ENCODE results near the gene ENDOD1. TPM values are rescaled to one million over a fixed set of nuclear protein-coding genes. Genes with fewer than 3 reads are reported as not detected.

Gene ENDOD1
- total RNA-seq, 1 donor from 2014 or later: 39.7 TPM

DNA sequence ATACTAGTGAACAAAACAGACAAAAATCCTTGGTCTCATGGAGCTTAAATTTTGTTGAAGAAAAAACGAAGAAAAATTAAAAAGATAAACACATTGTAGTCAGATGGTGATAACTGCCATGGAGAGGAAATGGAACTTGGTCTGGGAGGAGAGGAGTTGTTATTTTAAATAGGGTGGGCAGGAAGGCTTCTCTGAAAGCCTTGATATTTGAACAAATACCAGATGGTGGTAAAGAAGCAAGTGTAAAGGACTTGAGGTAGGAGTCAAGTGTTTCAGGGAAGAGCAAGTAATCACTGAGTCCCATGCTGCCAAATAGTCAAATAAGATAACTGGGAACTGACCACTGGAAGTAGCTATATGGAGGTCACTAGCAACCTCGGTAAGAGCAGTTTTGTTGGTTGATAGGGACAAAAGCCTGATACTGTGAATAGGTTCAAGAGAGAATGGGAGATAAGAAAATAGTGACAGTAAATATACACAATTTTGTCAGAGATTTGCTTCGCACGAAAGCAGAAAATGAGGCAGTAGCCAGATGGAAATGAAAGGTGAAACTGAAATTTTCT is 86.3 kb downstream of the ENDOD1 start:
- DNase-seq: no peak

Other genes with a start within 250 kb of the ENDOD1 start
- 44.2 TPM for gene CWC15, start 116.3 kb upstream of the ENDOD1 start, total RNA-seq
- gene KDM4D, start 116.1 kb upstream of the ENDOD1 start, total RNA-seq: 0.59 TPM
- gene KDM4E, start 64.6 kb upstream of the ENDOD1 start, total RNA-seq: not detected
- gene KDM4F, start 40.4 kb upstream of the ENDOD1 start, total RNA-seq: not detected
- gene SRSF8, start 22.9 kb upstream of the ENDOD1 start, total RNA-seq: 17.5 TPM
- gene SESN3, start 141.4 kb downstream of the ENDOD1 start, total RNA-seq: 70.0 TPM

All from skin of body (tissue), 2 donors.